ENCODE measurements around the gene CHRDL1.

CHRDL1 gene

DNA sequence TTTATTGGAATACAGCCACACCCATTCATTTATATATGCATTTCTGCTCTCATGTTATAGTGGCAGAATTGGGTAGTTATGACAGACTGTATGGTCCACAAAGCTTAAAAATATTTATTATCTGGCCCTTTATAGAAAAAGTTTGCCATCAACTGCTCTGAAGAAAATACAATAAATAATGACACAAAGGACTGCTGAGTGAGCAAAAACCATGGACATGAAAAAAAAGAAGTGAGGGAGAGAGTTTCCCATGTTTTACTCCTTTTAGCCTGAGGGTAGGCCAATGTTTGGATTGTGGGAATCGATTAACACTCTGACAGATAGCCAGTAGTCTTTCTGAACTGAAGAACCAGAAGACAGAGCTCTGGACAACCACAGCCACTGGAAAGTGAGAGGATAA is 149.2 kb downstream of the CHRDL1 start:
- DNase-seq: no peak

All from NCI-H1105 treated with DMSO at 0.1 percent for 48 hours (cell line).